Naive thymus-derived CD8-positive, alpha-beta T cell (primary cell): ENCODE measurements around the gene RNU1-4. TPM values are rescaled to one million over a fixed set of nuclear protein-coding genes. Genes with fewer than 3 reads are reported as not detected.
"Not testable (repeated sequence)": the region's sequence is repeated elsewhere in the genome, so short reads cannot be mapped to it uniquely, and the experiment has no call there.

Experiments used
- ATAC-seq, 2 donors: fragments of 150-1000 bp; cut with Tn5 transposase in 1 of 2; sonication (Bioruptor Pico), chemical (Tn5 transposase) in 1 of 2; 1 replicate in 1 of 2; 2 replicates in 1 of 2; pipeline ENCODE4 v1.10.0; 2021; ENCODE audit warnings: mild to moderate bottlenecking in 2 of 2, moderate library complexity in 2 of 2
- POLR2A ChIA-PET: fragments of 350-600 bp; sonication (Branson Sonifier 250); formaldehyde crosslinking; loops from one replicate; lab custom pipeline; 2021; ENCODE audit warnings: antibody characterized with exemption; lab: Charles Lee
- DNase-seq, 10 donors: peaks; one replicate each; pipeline versions ENCODE4 v3.0.0 to v3.0.0-alpha.2; 2020 to 2022
- H3K27ac Mint-ChIP-seq, 10 donors: one replicate each; pipeline ENCODE4 v1.8.0; 2020 to 2022; ENCODE audit warnings: mild to moderate bottlenecking in 10 of 10, mixed read lengths in 10 of 10, moderate library complexity in 4 of 10, inconsistent platforms in 1 of 10
- H3K27me3 Mint-ChIP-seq, 5 donors: one replicate each; pipeline ENCODE4 v1.8.0; 2021 to 2022; ENCODE audit warnings: mixed read lengths in 5 of 5
- H3K36me3 Mint-ChIP-seq, 3 donors: one replicate each; pipeline ENCODE4 v1.8.0; 2020 to 2022; ENCODE audit warnings: mixed read lengths in 3 of 3, mild to moderate bottlenecking in 2 of 3, inconsistent platforms in 1 of 3
- H3K4me1 Mint-ChIP-seq, 4 donors: one replicate each; pipeline ENCODE4 v1.8.0; 2021 to 2022; ENCODE audit warnings: mixed read lengths in 4 of 4
- H3K4me3 Mint-ChIP-seq, 10 donors: one replicate each; pipeline ENCODE4 v1.8.0; 2020 to 2022; ENCODE audit warnings: mild to moderate bottlenecking in 10 of 10, mixed read lengths in 10 of 10, moderate library complexity in 6 of 10, inconsistent platforms in 1 of 10
- H3K9me3 Mint-ChIP-seq, 9 donors: one replicate each; pipeline ENCODE4 v1.8.0; 2020 to 2022; ENCODE audit warnings: mixed read lengths in 9 of 9, mild to moderate bottlenecking in 3 of 9, inconsistent platforms in 1 of 9, moderate library complexity in 1 of 9
- polyA plus RNA-seq, 3 donors: library from polyadenylated mRNA; unstranded; fragments of 300-500 nt; fragmentation: Illumina TruSeq; gene quantifications; one replicate each; pipeline ENCODE4 v1.2.3, GENCODE V29; 2021
- total RNA-seq, 8 experiments: library from RNA in 2 of 8; stranded (reverse) in 2 of 8; gene quantifications; one replicate each; pipeline ENCODE4 v1.2.3 and lab custom pipeline; 2021 to 2026

RNU1-4 gene
- total and polyA plus RNA-seq, 5 experiments from 2014 or later, result 22.6 to 3,916 (median 3,449) TPM; not detected in 2

DNA sequence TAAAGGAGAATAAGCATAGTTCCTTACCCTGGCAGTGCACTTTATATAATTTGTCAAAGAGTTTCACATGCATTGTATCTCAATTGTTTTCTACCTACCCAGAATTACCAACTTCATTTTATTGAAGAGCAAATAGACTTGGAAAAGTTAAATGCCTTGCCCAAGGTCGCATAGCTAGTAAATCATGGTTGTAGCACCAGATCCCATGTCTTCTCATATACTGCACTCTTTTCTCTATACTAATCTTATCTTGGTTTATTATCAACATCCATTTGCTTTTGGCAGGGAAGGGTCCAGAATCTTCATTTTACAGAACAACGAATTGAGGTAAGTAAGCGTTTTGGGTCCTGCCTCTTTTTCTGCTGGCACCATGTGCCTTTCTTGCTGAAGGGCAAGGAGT lies 46.9 kb downstream of the RNU1-4 start:
- H3K36me3 Mint-ChIP-seq, ATAC-seq, H3K27ac Mint-ChIP-seq, POLR2A ChIA-PET, H3K4me1 Mint-ChIP-seq, H3K9me3 Mint-ChIP-seq, DNase-seq, H3K4me3 Mint-ChIP-seq: not testable (repeated sequence)
- H3K27me3 Mint-ChIP-seq, result peaks cover 0 to 10% (median 0%) of the 10 kb centered on the region in 5 donors

- not testable (repeated sequence) for ATAC-seq
Measured at GRCh38 chr1:16787711-16788110, 47.4 kb downstream of the RNU1-4 start.

More at GRCh38 chr1:16787711-16788110, 47.4 kb downstream of the RNU1-4 start:
- H3K4me1 Mint-ChIP-seq, H3K4me3 Mint-ChIP-seq, DNase-seq, POLR2A ChIA-PET, H3K27ac Mint-ChIP-seq, H3K9me3 Mint-ChIP-seq, H3K36me3 Mint-ChIP-seq: not testable (repeated sequence)
- peaks cover 0 to 10% (median 0%) of the 10 kb centered on the region in 5 donors for H3K27me3 Mint-ChIP-seq

Other genes starting within 250 kb of the RNU1-4 start
- 1,000 to 10,000 TPM; 3,449 to 3,916 TPM for gene RNU1-1, start 226.2 kb upstream of the RNU1-4 start, total RNA-seq
- 10 to 100 TPM in 1 of 3 donors, not detected in 2; 22.6 TPM for gene RNU1-1, start 226.2 kb upstream of the RNU1-4 start, polyA plus RNA-seq
- 10 to 100 TPM; 46.4 to 48.1 TPM for gene NBPF1, start 127.0 kb upstream of the RNU1-4 start, total RNA-seq
- gene NBPF1, start 127.0 kb upstream of the RNU1-4 start, polyA plus RNA-seq, result 10 to 100 TPM in 2 of 3 donors, 1 to 10 TPM in 1; 9.1 to 18.9 (median 13.2) TPM
- gene RNU1-3, start 73.6 kb upstream of the RNU1-4 start, total RNA-seq, result 1,000 to 10,000 TPM; 3,449 to 3,916 TPM
- 10 to 100 TPM in 1 of 3 donors, not detected in 2; 22.6 TPM for gene RNU1-3, start 73.6 kb upstream of the RNU1-4 start, polyA plus RNA-seq
- 1,000 to 10,000 TPM; 3,449 to 3,916 TPM for gene RNU1-2, start 155.5 kb downstream of the RNU1-4 start, total RNA-seq
- 10 to 100 TPM in 1 of 3 donors, not detected in 2; 22.6 TPM for gene RNU1-2, start 155.5 kb downstream of the RNU1-4 start, polyA plus RNA-seq
- gene CROCC, start 181.4 kb downstream of the RNU1-4 start, total RNA-seq, result 100 to 1,000 TPM; 117 to 124 TPM
- gene CROCC, start 181.4 kb downstream of the RNU1-4 start, polyA plus RNA-seq, result 1 to 10 TPM; 1.2 to 5.4 (median 1.3) TPM
- not detected for gene MFAP2, start 240.1 kb downstream of the RNU1-4 start, total RNA-seq
- under 1 TPM in 1 of 3 donors, not detected in 2; 0.41 TPM for gene MFAP2, start 240.1 kb downstream of the RNU1-4 start, polyA plus RNA-seq